IPS DF 4.7 (cell line): Measurements from ENCODE around the gene DGLUCY.
"Not testable (repeated sequence)": the region's sequence is repeated elsewhere in the genome, so short reads cannot be mapped to it uniquely, and the experiment has no call there.

ENCODE experiments used
- DNase-seq: peaks from one replicate; pipeline ENCODE4 v3.0.0-alpha.2; 2013; ENCODE audit warnings: low spot score; ENCODE audit errors: extremely low read depth

Gene DGLUCY

GRCh38 chr14:91232603-91233002 is 118.7 kb downstream of the DGLUCY start:
- DNase-seq, result no peak

- DNase-seq, result no peak
These were observed 120.3 kb downstream of the DGLUCY start for GRCh38 chr14:91233936-91234790.

GRCh38 chr14:91234791-91235114 is 120.9 kb downstream of the DGLUCY start:
- DNase-seq, result no peak

GRCh38 chr14:91235841-91236240 is 122.0 kb downstream of the DGLUCY start:
- DNase-seq, result no peak

GRCh38 chr14:91237219-91237618 is 123.3 kb downstream of the DGLUCY start:
- DNase-seq, result no peak

- no peak for DNase-seq
These were observed 124.2 kb downstream of the DGLUCY start for GRCh38 chr14:91238085-91238484.

GRCh38 chr14:91238661-91239060 is 124.8 kb downstream of the DGLUCY start:
- DNase-seq, result no peak

- no peak for DNase-seq
These were observed 128.0 kb downstream of the DGLUCY start for GRCh38 chr14:91241863-91242262.

- DNase-seq, result no peak
These were observed 128.8 kb downstream of the DGLUCY start for GRCh38 chr14:91242635-91243034.

- DNase-seq, result no peak
These were observed 129.2 kb downstream of the DGLUCY start for GRCh38 chr14:91243074-91243471.

GRCh38 chr14:91244501-91244901 is 130.6 kb downstream of the DGLUCY start, which contains the start of gene GPR68:
Gene GPR68, minus strand, starts transcription at chr14:91244704. Its CDS starts 9,654 bp downstream, at chr14:91235050.
- no peak for DNase-seq

GRCh38 chr14:91245029-91245428 is 131.2 kb downstream of the DGLUCY start:
- DNase-seq, result no peak

GRCh38 chr14:91245616-91246015 is 131.7 kb downstream of the DGLUCY start:
- not testable (repeated sequence) for DNase-seq

- DNase-seq, result no peak
These were observed 132.4 kb downstream of the DGLUCY start for GRCh38 chr14:91246051-91246852.

- no peak for DNase-seq
These were observed 136.2 kb downstream of the DGLUCY start for GRCh38 chr14:91249841-91250616.

GRCh38 chr14:91250912-91251311 is 137.0 kb downstream of the DGLUCY start:
- no peak for DNase-seq

- no peak for DNase-seq
These were observed 139.3 kb downstream of the DGLUCY start for GRCh38 chr14:91252871-91253794.

- no peak for DNase-seq
These were observed 140.0 kb downstream of the DGLUCY start for GRCh38 chr14:91253795-91254323.

GRCh38 chr14:91254461-91254860 is 140.6 kb downstream of the DGLUCY start:
- no peak for DNase-seq

- DNase-seq, result no peak
These were observed 141.3 kb downstream of the DGLUCY start for GRCh38 chr14:91255026-91255695.
